ENCODE data around the gene ANO8.

DNA sequence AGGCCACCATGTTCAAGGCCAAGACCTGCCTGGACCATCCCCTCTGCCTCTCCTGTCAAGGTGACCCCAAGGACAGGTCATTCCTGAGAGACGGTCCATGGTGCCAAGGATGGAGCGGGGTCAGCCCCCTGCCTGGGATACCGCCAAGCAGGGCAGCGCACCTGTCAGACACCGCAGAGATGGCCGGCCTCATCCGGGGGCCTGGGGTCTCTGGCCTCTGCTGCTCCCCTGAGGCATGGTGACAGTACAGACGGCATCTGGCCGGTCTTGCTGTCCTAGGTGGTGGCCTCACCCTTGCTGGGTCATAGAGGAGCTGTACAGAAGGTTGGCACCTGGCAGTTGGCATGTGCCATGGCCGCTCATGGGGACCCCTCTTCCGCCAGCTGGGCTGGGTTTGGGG is 14.2 kb downstream of the ANO8 start:
- TF ChIP-seq FOXM1 (IDR thresholded peaks at IDR 0.05; ENCODE audit: borderline replicate concordance) (no peak), ELF4 (IDR thresholded peaks at IDR 0.05) (no peak), HDGF (IDR thresholded peaks at IDR 0.05; ENCODE audit: borderline replicate concordance) (no peak), TARDBP (IDR thresholded peaks at IDR 0.05) (no peak), NFRKB (IDR thresholded peaks at IDR 0.05) (no peak), L3MBTL2 (conservative IDR thresholded peaks at IDR 0.05) (no peak), SP1 (IDR thresholded peaks at IDR 0.05) (no peak), FOXA1 (IDR thresholded peaks at IDR 0.05) (no peak), LEF1 (IDR thresholded peaks at IDR 0.05; ENCODE audit: borderline replicate concordance) (no peak), ZNF384 (IDR thresholded peaks at IDR 0.05) (no peak)
- TF ChIP-seq, protein P1, sequence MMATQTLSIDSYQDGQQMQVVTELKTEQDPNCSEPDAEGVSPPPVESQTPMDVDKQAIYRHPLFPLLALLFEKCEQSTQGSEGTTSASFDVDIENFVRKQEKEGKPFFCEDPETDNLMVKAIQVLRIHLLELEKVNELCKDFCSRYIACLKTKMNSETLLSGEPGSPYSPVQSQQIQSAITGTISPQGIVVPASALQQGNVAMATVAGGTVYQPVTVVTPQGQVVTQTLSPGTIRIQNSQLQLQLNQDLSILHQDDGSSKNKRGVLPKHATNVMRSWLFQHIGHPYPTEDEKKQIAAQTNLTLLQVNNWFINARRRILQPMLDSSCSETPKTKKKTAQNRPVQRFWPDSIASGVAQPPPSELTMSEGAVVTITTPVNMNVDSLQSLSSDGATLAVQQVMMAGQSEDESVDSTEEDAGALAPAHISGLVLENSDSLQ (IDR thresholded peaks at IDR 0.05), result no peak
